SU-DHL-6 (cell line): ENCODE results near the gene CRYGD.

Experiments used
- CTCF ChIP-seq: fragments of 200-600 bp; sonication (generic); IDR thresholded peaks from one replicate; pipeline ENCODE4 v1.5.1; 2017; ENCODE audit warnings: antibody characterized with exemption, mild to moderate bottlenecking, low read length, moderate library complexity; ENCODE audit not compliant: insufficient read depth, poor library complexity, severe bottlenecking
- EZH2phosphoT487 ChIP-seq: fragments of 200-600 bp; sonication (generic), shearing (Covaris generic); conservative IDR thresholded peaks from 2 replicates; pipeline ENCODE4 v1.6.1; 2018; ENCODE audit warnings: mild to moderate bottlenecking, antibody characterized with exemption, low read length, moderate library complexity, mixed read lengths

GRCh38 chr2:208122248-208122647 lies 2.1 kb downstream of the CRYGD start:
- TF ChIP-seq CTCF (no peak), EZH2phosphoT487 (no peak)
